ENCODE results near the gene PRSS57. TPM values are rescaled to one million over a fixed set of nuclear protein-coding genes. Genes with fewer than 3 reads are reported as not detected.
A peak's percentile ranks its signal among the peaks of the same experiment; 100 is the strongest.

The PRSS57 gene
- total and polyA plus RNA-seq, 2 of the 13 experiments (the other 11 are each of a cell fraction or from before 2014, with no cell fraction given), result 0.12 TPM; not detected in 1

GRCh38 chr19:660793-661426, 34.3 kb downstream of the PRSS57 start (continued):
- TF ChIP-seq, protein P1, sequence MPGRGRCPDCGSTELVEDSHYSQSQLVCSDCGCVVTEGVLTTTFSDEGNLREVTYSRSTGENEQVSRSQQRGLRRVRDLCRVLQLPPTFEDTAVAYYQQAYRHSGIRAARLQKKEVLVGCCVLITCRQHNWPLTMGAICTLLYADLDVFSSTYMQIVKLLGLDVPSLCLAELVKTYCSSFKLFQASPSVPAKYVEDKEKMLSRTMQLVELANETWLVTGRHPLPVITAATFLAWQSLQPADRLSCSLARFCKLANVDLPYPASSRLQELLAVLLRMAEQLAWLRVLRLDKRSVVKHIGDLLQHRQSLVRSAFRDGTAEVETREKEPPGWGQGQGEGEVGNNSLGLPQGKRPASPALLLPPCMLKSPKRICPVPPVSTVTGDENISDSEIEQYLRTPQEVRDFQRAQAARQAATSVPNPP (CRISPR knock-in tag; IDR thresholded peaks at IDR 0.05), result peak; percentile 46; the same call in 1 of the 2 replicates
- TF ChIP-seq TEAD3 (CRISPR knock-in tag; optimal IDR thresholded peaks at IDR 0.05; ENCODE audit: borderline replicate concordance), result peak; percentile 83
- TF ChIP-seq ZNF773 (CRISPR knock-in tag; IDR thresholded peaks at IDR 0.05; ENCODE audit: borderline replicate concordance), result no peak; the same call in 1 of the 2 replicates
- TF ChIP-seq KMT2B (CRISPR knock-in tag; IDR thresholded peaks at IDR 0.05), result peak; percentile 21; the same call in 1 of the 2 replicates
- no peak for TF ChIP-seq ZNF740 (CRISPR knock-in tag; IDR thresholded peaks at IDR 0.05)
- TF ChIP-seq ZNF703 (CRISPR knock-in tag; IDR thresholded peaks at IDR 0.05; ENCODE audit: borderline replicate concordance), result no peak
- TF ChIP-seq ZSCAN12 (CRISPR knock-in tag; IDR thresholded peaks at IDR 0.05), result 0 out of 2 replicates have a peak, but pooled peaks have one; percentile 59
- TF ChIP-seq HCFC1 (IDR thresholded peaks at IDR 0.05; ENCODE audit: low read depth, low read length), result no peak; the same call in 1 of the 2 replicates
- TF ChIP-seq, protein P2, sequence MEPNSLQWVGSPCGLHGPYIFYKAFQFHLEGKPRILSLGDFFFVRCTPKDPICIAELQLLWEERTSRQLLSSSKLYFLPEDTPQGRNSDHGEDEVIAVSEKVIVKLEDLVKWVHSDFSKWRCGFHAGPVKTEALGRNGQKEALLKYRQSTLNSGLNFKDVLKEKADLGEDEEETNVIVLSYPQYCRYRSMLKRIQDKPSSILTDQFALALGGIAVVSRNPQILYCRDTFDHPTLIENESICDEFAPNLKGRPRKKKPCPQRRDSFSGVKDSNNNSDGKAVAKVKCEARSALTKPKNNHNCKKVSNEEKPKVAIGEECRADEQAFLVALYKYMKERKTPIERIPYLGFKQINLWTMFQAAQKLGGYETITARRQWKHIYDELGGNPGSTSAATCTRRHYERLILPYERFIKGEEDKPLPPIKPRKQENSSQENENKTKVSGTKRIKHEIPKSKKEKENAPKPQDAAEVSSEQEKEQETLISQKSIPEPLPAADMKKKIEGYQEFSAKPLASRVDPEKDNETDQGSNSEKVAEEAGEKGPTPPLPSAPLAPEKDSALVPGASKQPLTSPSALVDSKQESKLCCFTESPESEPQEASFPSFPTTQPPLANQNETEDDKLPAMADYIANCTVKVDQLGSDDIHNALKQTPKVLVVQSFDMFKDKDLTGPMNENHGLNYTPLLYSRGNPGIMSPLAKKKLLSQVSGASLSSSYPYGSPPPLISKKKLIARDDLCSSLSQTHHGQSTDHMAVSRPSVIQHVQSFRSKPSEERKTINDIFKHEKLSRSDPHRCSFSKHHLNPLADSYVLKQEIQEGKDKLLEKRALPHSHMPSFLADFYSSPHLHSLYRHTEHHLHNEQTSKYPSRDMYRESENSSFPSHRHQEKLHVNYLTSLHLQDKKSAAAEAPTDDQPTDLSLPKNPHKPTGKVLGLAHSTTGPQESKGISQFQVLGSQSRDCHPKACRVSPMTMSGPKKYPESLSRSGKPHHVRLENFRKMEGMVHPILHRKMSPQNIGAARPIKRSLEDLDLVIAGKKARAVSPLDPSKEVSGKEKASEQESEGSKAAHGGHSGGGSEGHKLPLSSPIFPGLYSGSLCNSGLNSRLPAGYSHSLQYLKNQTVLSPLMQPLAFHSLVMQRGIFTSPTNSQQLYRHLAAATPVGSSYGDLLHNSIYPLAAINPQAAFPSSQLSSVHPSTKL (CRISPR knock-in tag; IDR thresholded peaks at IDR 0.05), result peak; percentile 96
- TF ChIP-seq, protein P3, sequence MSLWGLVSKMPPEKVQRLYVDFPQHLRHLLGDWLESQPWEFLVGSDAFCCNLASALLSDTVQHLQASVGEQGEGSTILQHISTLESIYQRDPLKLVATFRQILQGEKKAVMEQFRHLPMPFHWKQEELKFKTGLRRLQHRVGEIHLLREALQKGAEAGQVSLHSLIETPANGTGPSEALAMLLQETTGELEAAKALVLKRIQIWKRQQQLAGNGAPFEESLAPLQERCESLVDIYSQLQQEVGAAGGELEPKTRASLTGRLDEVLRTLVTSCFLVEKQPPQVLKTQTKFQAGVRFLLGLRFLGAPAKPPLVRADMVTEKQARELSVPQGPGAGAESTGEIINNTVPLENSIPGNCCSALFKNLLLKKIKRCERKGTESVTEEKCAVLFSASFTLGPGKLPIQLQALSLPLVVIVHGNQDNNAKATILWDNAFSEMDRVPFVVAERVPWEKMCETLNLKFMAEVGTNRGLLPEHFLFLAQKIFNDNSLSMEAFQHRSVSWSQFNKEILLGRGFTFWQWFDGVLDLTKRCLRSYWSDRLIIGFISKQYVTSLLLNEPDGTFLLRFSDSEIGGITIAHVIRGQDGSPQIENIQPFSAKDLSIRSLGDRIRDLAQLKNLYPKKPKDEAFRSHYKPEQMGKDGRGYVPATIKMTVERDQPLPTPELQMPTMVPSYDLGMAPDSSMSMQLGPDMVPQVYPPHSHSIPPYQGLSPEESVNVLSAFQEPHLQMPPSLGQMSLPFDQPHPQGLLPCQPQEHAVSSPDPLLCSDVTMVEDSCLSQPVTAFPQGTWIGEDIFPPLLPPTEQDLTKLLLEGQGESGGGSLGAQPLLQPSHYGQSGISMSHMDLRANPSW (CRISPR knock-in tag; IDR thresholded peaks at IDR 0.05; ENCODE audit: borderline replicate concordance), result no peak
- 0 out of 2 replicates have a peak, but pooled peaks have one; percentile 63 for TF ChIP-seq ZNF589 (CRISPR knock-in tag; conservative IDR thresholded peaks at IDR 0.05)
- TF ChIP-seq JUN (CRISPR knock-in tag; IDR thresholded peaks at IDR 0.05), result no peak
- TF ChIP-seq RELA (CRISPR knock-in tag; IDR thresholded peaks at IDR 0.05), result no peak
- no peak for TF ChIP-seq ZNF251 (CRISPR knock-in tag; IDR thresholded peaks at IDR 0.05)
- TF ChIP-seq MAFF (IDR thresholded peaks at IDR 0.05; ENCODE audit: low read depth, low read length), result no peak
- TF ChIP-seq NFE2 (CRISPR knock-in tag; IDR thresholded peaks at IDR 0.05), result no peak
- peak; percentile 72 for TF ChIP-seq PAF1 (CRISPR knock-in tag; IDR thresholded peaks at IDR 0.05)
- TF ChIP-seq ARNT2 (CRISPR knock-in tag; IDR thresholded peaks at IDR 0.05; ENCODE audit: low read depth), result peak; percentile 32; the same call in 1 of the 2 replicates
- TF ChIP-seq, protein P4, sequence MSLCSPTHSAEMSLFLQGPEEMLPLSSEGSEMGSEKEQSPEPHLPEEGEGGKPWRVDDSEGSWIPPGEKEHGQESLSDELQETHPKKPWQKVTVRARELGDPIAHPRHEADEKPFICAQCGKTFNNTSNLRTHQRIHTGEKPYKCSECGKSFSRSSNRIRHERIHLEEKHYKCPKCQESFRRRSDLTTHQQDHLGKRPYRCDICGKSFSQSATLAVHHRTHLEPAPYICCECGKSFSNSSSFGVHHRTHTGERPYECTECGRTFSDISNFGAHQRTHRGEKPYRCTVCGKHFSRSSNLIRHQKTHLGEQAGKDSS (CRISPR knock-in tag; IDR thresholded peaks at IDR 0.05; ENCODE audit: borderline replicate concordance, low read depth), result no peak; the same call in 1 of the 2 replicates

Data from HepG2 (cell line).